K562 (cell line): ENCODE measurements around the gene SDK1. TPM values are rescaled to one million over a fixed set of nuclear protein-coding genes. Genes with fewer than 3 reads are reported as not detected.

ENCODE experiments used
- ATAC-seq: fragments of 200-7000 bp; cut with Tn5 transposase; 3 replicates; pipeline ENCODE4 v1.9.1; 2020; ENCODE audit warnings: moderate library complexity
- BruUV-seq: library from RNA; stranded (reverse); fragments of 400-500 nt; replicated peaks from 2 replicates; lab custom pipeline; 2021; lab: Mats Ljungman, UMichigan
- CTCF ChIA-PET: fragments of 300-600 bp; formaldehyde crosslinking; extraction: SDS; loops from one replicate; lab custom pipeline; 2021; ENCODE audit warnings: low intra/inter-chr PET ratio; lab: Yijun Ruan, JAX
- POLR2A ChIA-PET: fragments of 300-600, 350-650 bp; sonication (Branson Sonifier 250); formaldehyde crosslinking; extraction: SDS; loops from one replicate; lab custom pipeline; 2021; ENCODE audit warnings: antibody characterized with exemption, inconsistent platforms; lab: Yijun Ruan, JAX
- DNase-seq, 4 experiments: peaks; one replicate each; pipeline versions ENCODE4 v3.0.0 to v3.0.0-alpha.2; 2011 to 2018; ENCODE audit warnings: low spot score in 3 of 4, mixed read lengths in 3 of 4; ENCODE audit errors: extremely low read depth in 1 of 4
- FAIRE-seq: peaks from 2 replicates; lab custom pipeline; 2011; peaks lifted over from hg19 to GRCh38; lab: Jason Lieb, UNC
- H2AFZ ChIP-seq: 2 replicates; pipeline ENCODE4 v1.6.0; 2011; ENCODE audit warnings: low read depth, low read length, control low read depth, inconsistent platforms
- H3K27ac ChIP-seq: fragments of 200-600 bp; 3 replicates; pipeline ENCODE4 v1.8.0; 2011; ENCODE audit warnings: low read depth, mild to moderate bottlenecking, control low read depth, inconsistent platforms, low read length, moderate library complexity, mixed read lengths; ENCODE audit errors: extremely low read depth
- H3K27me3 ChIP-seq, 2 experiments: fragments of 300-600 bp in 1 of 2; 2 replicates in 1 of 2; 3 replicates in 1 of 2; pipeline versions ENCODE4 v1.6.0 to v1.8.0; 2011; ENCODE audit warnings: inconsistent platforms in 2 of 2, low read length in 2 of 2, mild to moderate bottlenecking in 1 of 2, mixed read lengths in 1 of 2, moderate library complexity in 1 of 2; ENCODE audit not compliant: control insufficient read depth in 2 of 2, insufficient read depth in 2 of 2
- H3K36me3 ChIP-seq: fragments of 300-600 bp; 3 replicates; pipeline ENCODE4 v1.8.0; 2011; ENCODE audit warnings: mild to moderate bottlenecking, low read length, inconsistent platforms; ENCODE audit not compliant: control insufficient read depth, insufficient read depth
- H3K4me1 ChIP-seq, 2 experiments: fragments of 200-600 bp in 1 of 2; replicated peaks in 1 of 2; 2 replicates in 1 of 2; 3 replicates in 1 of 2; pipeline versions ENCODE4 v1.5.1 to v1.8.0; 2011; ENCODE audit warnings: inconsistent platforms in 2 of 2, low read length in 2 of 2, mild to moderate bottlenecking in 1 of 2, mixed read lengths in 1 of 2, moderate library complexity in 1 of 2; ENCODE audit not compliant: control insufficient read depth in 2 of 2, insufficient read depth in 2 of 2
- H3K4me2 ChIP-seq: 2 replicates; pipeline ENCODE4 v1.6.1; 2011; ENCODE audit warnings: low read length, control low read depth, inconsistent platforms, mixed read lengths; ENCODE audit not compliant: insufficient read depth
- H3K4me3 ChIP-seq: fragments of 200-600 bp; sonication (generic), shearing (Covaris generic); 2 replicates; pipeline ENCODE4 v1.5.1; 2016; ENCODE audit warnings: control low read depth, inconsistent platforms
- H3K79me2 ChIP-seq: fragments of 200-600 bp; 3 replicates; pipeline ENCODE4 v1.8.0; 2011; ENCODE audit warnings: low read length, inconsistent platforms; ENCODE audit not compliant: control insufficient read depth, insufficient read depth
- H3K9ac ChIP-seq, 2 experiments: 2 replicates each; pipeline versions ENCODE4 v1.6.0 to v1.6.1; 2011; ENCODE audit warnings: low read depth in 2 of 2, low read length in 2 of 2, control low read depth in 1 of 2, inconsistent platforms in 1 of 2, mild to moderate bottlenecking in 1 of 2, mixed read lengths in 1 of 2; ENCODE audit not compliant: insufficient read depth in 1 of 2
- H3K9me1 ChIP-seq: one replicate; pipeline ENCODE4 v1.6.0; 2011; ENCODE audit warnings: inconsistent platforms, mild to moderate bottlenecking, low read length, moderate library complexity; ENCODE audit not compliant: control insufficient read depth, insufficient read depth
- H3K9me3 ChIP-seq: replicated peaks from 2 replicates; pipeline ENCODE4 v1.5.1; 2011; ENCODE audit warnings: low read depth, low read length, inconsistent platforms; ENCODE audit not compliant: control insufficient read depth, insufficient read depth
- H4K20me1 ChIP-seq: replicated peaks from 2 replicates; pipeline ENCODE4 v1.6.1; 2011; ENCODE audit warnings: low read length, inconsistent platforms, mixed read lengths; ENCODE audit not compliant: control insufficient read depth, insufficient read depth
- EHMT2 ChIP-seq: fragments of 450-650 bp; IDR thresholded peaks from 2 replicates; pipeline ENCODE4 v1.6.1; 2018; ENCODE audit warnings: antibody characterized with exemption
- KDM2B ChIP-seq: fragments of 250-450 bp; sonication (Bioruptor Pico); IDR thresholded peaks from 2 replicates; pipeline ENCODE4 v1.8.0; 2021; ENCODE audit warnings: mild to moderate bottlenecking, moderate library complexity
- MEIS2 ChIP-seq: fragments of 450-650 bp; IDR thresholded peaks from 2 replicates; pipeline ENCODE4 v1.6.1; 2014; ENCODE audit warnings: mild to moderate bottlenecking; ENCODE audit not compliant: partially characterized antibody
- PML ChIP-seq: IDR thresholded peaks from 2 replicates; pipeline ENCODE4 v1.6.1; 2012; ENCODE audit warnings: low read length, inconsistent platforms
- POLR2G ChIP-seq: fragments of 200-400 bp; formaldehyde crosslinking; IDR thresholded peaks from 2 replicates; pipeline ENCODE4 v1.6.1; 2017; ENCODE audit warnings: low read depth, mild to moderate bottlenecking, antibody characterized with exemption, low read length, moderate library complexity
- WGBS: fragments of 100-300 bp; shearing (Covaris generic); methylation state at CpG from one replicate; pipeline ENCODE4 v1.1.6; 2016; ENCODE audit warnings: low coverage, mixed read lengths; ENCODE audit not compliant: insufficient coverage; ENCODE audit errors: missing lambda C conversion rate; 5-methylcytosine and 5-hydroxymethylcytosine counted together
- in situ Hi-C: fragments of 300-500 bp; cut with MboI; formaldehyde crosslinking; loops from 4 replicates; pipeline ENCODE4 v1.15.0; 2018; ENCODE audit warnings: inconsistent platforms, mixed read lengths
- intact Hi-C: fragments of 100-400 bp; cut with micrococcal nuclease; formaldehyde crosslinking; loops from 2 replicates; pipeline ENCODE4 v1.14.2; 2022
- polyA plus RNA-seq, 8 experiments: library from polyadenylated mRNA; depleted of rRNA in 4 of 8; stranded (reverse) in 5 of 8; unstranded in 3 of 8; fragments of >200 nt; fragmentation: Nextera tagmentation in 2 of 8; fragmentation: Illumina TruSeq in 1 of 8; extraction: Ambion mirVana in 2 of 8; extraction: Trizol in 1 of 8; gene quantifications; 2 replicates each; pipeline versions ENCODE4 v1.2.1 to v1.2.3, GENCODE V29; 2011 to 2014; ENCODE audit warnings: inconsistent platforms in 1 of 8, missing spikeins in 1 of 8
- total RNA-seq, 7 experiments: library from RNA; depleted of rRNA in 6 of 7; stranded (reverse); fragments of >200 nt in 6 of 7; fragmentation: Illumina TruSeq in 2 of 7; extraction: Trizol in 2 of 7; gene quantifications; 2 replicates each; pipeline versions ENCODE4 v1.2.1 to v1.2.3, GENCODE V29; 2011 to 2021; ENCODE audit warnings: low replicate concordance in 1 of 7
- TF ChIP-seq, protein P1 (sequence below), 2 experiments: fragments of 450-650 bp; formaldehyde crosslinking in 1 of 2; IDR thresholded peaks; 2 replicates each; pipeline versions ENCODE4 v1.4.0 to v1.6.1; 2014 to 2020; ENCODE audit warnings: mild to moderate bottlenecking in 2 of 2, borderline replicate concordance in 1 of 2, low read depth in 1 of 2

The SDK1 gene
- total and polyA plus RNA-seq, 9 of the 15 experiments (the other 6 are each of a cell fraction or from before 2014, with no cell fraction given): 0.16 TPM; not detected in 8

GRCh38 chr7:3958109-3958483 lies 657.0 kb downstream of the SDK1 start:
- no peaks in the 10 kb centered on the region for H3K9me3 ChIP-seq
- CTCF ChIA-PET: no interaction called here
- TF ChIP-seq POLR2G: no peak
- TF ChIP-seq MEIS2: no peak
- TF ChIP-seq, protein P1, sequence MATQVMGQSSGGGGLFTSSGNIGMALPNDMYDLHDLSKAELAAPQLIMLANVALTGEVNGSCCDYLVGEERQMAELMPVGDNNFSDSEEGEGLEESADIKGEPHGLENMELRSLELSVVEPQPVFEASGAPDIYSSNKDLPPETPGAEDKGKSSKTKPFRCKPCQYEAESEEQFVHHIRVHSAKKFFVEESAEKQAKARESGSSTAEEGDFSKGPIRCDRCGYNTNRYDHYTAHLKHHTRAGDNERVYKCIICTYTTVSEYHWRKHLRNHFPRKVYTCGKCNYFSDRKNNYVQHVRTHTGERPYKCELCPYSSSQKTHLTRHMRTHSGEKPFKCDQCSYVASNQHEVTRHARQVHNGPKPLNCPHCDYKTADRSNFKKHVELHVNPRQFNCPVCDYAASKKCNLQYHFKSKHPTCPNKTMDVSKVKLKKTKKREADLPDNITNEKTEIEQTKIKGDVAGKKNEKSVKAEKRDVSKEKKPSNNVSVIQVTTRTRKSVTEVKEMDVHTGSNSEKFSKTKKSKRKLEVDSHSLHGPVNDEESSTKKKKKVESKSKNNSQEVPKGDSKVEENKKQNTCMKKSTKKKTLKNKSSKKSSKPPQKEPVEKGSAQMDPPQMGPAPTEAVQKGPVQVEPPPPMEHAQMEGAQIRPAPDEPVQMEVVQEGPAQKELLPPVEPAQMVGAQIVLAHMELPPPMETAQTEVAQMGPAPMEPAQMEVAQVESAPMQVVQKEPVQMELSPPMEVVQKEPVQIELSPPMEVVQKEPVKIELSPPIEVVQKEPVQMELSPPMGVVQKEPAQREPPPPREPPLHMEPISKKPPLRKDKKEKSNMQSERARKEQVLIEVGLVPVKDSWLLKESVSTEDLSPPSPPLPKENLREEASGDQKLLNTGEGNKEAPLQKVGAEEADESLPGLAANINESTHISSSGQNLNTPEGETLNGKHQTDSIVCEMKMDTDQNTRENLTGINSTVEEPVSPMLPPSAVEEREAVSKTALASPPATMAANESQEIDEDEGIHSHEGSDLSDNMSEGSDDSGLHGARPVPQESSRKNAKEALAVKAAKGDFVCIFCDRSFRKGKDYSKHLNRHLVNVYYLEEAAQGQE (IDR thresholded peaks at IDR 0.05; ENCODE audit: borderline replicate concordance): no peak
- TF ChIP-seq, protein P1 (CRISPR knock-in tag; IDR thresholded peaks at IDR 0.05; ENCODE audit: low read depth): no peak
- TF ChIP-seq EHMT2: no peak
- no peak for TF ChIP-seq KDM2B (CRISPR knock-in tag)
- TF ChIP-seq PML: no peak
- no peak for FAIRE-seq
- no peak for ATAC-seq
- H3K9me1 ChIP-seq: no peaks in the 10 kb centered on the region
- DNase-seq: no peak
- H3K4me3 ChIP-seq: no peak overlapping the region
- H3K4me2 ChIP-seq: no peak overlapping the region
- H4K20me1 ChIP-seq: no peaks in the 10 kb centered on the region
- no TSS peak for BruUV-seq
- H3K36me3 ChIP-seq: no peaks in the 10 kb centered on the region
- H2AFZ ChIP-seq: no peak overlapping the region
- no peaks in the 10 kb centered on the region for H3K4me1 ChIP-seq
- H3K9ac ChIP-seq: no peak overlapping the region
- H3K27ac ChIP-seq: no peak overlapping the region
- WGBS: 7% methylated on average over 4 of the region's 5 CpGs
- H3K27me3 ChIP-seq: peaks cover 2 to 45% of the 10 kb centered on the region in 2 experiments; a peak in 4 of 5 replicates
- POLR2A ChIA-PET: no interaction called here
- in situ Hi-C loops: no loop called here
- intact Hi-C loops: no loop called here
- H3K79me2 ChIP-seq: no peaks in the 10 kb centered on the region
